H1 (cell line): ENCODE measurements around the gene UGT1A8.

Experiments used
- CHD1 ChIP-seq: IDR thresholded peaks from 2 replicates; pipeline ENCODE4 v1.6.1; 2012; ENCODE audit warnings: low read depth, low read length, improper control_type of control experiment
- CHD2 ChIP-seq: IDR thresholded peaks from 2 replicates; pipeline ENCODE4 v1.6.1; 2012; ENCODE audit warnings: low read length, improper control_type of control experiment
- EP300 ChIP-seq, 2 experiments: IDR thresholded peaks; 1 replicate in 1 of 2; 2 replicates in 1 of 2; pipeline ENCODE4 v1.6.1; 2011 to 2012; ENCODE audit warnings: low read depth in 2 of 2, low read length in 2 of 2, mild to moderate bottlenecking in 2 of 2, borderline replicate concordance in 1 of 2, inconsistent platforms in 1 of 2, moderate library complexity in 1 of 2
- JUN ChIP-seq: IDR thresholded peaks from 2 replicates; pipeline ENCODE4 v1.6.1; 2011; ENCODE audit warnings: low read depth, mild to moderate bottlenecking, improper control_type of control experiment, low read length
- JUND ChIP-seq: IDR thresholded peaks from 2 replicates; pipeline ENCODE4 v1.6.1; 2011; ENCODE audit warnings: mild to moderate bottlenecking, improper control_type of control experiment, low read length
- POLR2A ChIP-seq, 2 experiments: IDR thresholded peaks; 1 replicate in 1 of 2; 2 replicates in 1 of 2; pipeline ENCODE4 v1.6.1; 2011; ENCODE audit warnings: low read depth in 2 of 2, low read length in 2 of 2, mild to moderate bottlenecking in 2 of 2; ENCODE audit errors: control extremely low read depth in 1 of 2
- POLR2AphosphoS5 ChIP-seq: IDR thresholded peaks from 2 replicates; pipeline ENCODE4 v1.6.1; 2011; ENCODE audit warnings: low read depth, low read length
- POU5F1 ChIP-seq: IDR thresholded peaks from 2 replicates; pipeline ENCODE4 v1.6.1; 2011; ENCODE audit warnings: low read depth, mild to moderate bottlenecking, low read length, moderate library complexity
- RAD21 ChIP-seq, 2 experiments: IDR thresholded peaks in 1 of 2; conservative IDR thresholded peaks in 1 of 2; 2 replicates each; pipeline ENCODE4 v1.6.1; 2011; ENCODE audit warnings: low read depth in 2 of 2, low read length in 2 of 2, improper control_type of control experiment in 1 of 2, inconsistent platforms in 1 of 2, mild to moderate bottlenecking in 1 of 2, moderate library complexity in 1 of 2
- RXRA ChIP-seq: IDR thresholded peaks from 2 replicates; pipeline ENCODE4 v1.6.1; 2011; ENCODE audit warnings: low read depth, mild to moderate bottlenecking, low read length, moderate library complexity; ENCODE audit not compliant: insufficient read depth
- SUZ12 ChIP-seq: fragments of 200-600 bp; sonication (generic); IDR thresholded peaks from 2 replicates; pipeline ENCODE4 v1.6.1; 2012; ENCODE audit warnings: mild to moderate bottlenecking, inconsistent platforms, low read length, moderate library complexity, mixed read lengths
- TAF1 ChIP-seq: IDR thresholded peaks from 2 replicates; pipeline ENCODE4 v1.6.1; 2011; ENCODE audit warnings: mild to moderate bottlenecking, low read depth, low read length
- TCF12 ChIP-seq: IDR thresholded peaks from 2 replicates; pipeline ENCODE4 v1.6.1; 2011; ENCODE audit warnings: low read depth, mild to moderate bottlenecking, low read length
- TF ChIP-seq, protein P1 (sequence below), 3 experiments: IDR thresholded peaks; 1 replicate in 2 of 3; 2 replicates in 1 of 3; pipeline versions ENCODE4 v1.5.1 to v1.6.1; 2011; ENCODE audit warnings: low read length in 3 of 3, mild to moderate bottlenecking in 3 of 3, inconsistent platforms in 2 of 3, low read depth in 1 of 3, moderate library complexity in 1 of 3; ENCODE audit not compliant: insufficient read depth in 1 of 3; ENCODE audit errors: control extremely low read depth in 1 of 3

DNA sequence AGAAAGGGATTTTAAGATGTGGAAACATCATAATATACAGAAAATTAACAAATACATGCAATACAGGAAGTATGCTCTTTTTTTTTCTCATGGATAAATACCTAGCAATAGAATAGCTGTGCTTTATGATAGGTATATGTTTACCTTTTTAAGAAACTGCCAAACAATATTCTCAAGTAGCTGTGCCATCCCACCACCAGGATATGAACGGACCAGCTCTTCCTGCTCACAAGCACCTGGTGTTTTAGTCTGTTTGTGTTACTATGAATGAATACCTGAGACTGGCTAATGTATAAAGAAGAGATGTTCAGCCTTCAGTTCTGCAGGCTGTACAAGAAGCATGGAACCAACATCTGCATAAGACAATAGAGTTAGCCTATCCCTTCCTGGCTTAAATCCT, 19.9 kb upstream of the UGT1A8 start:
- TF ChIP-seq, protein P1, sequence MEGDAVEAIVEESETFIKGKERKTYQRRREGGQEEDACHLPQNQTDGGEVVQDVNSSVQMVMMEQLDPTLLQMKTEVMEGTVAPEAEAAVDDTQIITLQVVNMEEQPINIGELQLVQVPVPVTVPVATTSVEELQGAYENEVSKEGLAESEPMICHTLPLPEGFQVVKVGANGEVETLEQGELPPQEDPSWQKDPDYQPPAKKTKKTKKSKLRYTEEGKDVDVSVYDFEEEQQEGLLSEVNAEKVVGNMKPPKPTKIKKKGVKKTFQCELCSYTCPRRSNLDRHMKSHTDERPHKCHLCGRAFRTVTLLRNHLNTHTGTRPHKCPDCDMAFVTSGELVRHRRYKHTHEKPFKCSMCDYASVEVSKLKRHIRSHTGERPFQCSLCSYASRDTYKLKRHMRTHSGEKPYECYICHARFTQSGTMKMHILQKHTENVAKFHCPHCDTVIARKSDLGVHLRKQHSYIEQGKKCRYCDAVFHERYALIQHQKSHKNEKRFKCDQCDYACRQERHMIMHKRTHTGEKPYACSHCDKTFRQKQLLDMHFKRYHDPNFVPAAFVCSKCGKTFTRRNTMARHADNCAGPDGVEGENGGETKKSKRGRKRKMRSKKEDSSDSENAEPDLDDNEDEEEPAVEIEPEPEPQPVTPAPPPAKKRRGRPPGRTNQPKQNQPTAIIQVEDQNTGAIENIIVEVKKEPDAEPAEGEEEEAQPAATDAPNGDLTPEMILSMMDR (IDR thresholded peaks at IDR 0.05; ENCODE audit: control extremely low read depth in 1 of 3, insufficient read depth in 1 of 3, low read depth in 1 of 3, low read length in 3 of 3): no peak
- TF ChIP-seq CHD2 (no peak), POU5F1 (no peak), CHD1 (no peak), JUN (no peak), TCF12 (no peak), RAD21 (IDR thresholded peaks at IDR 0.05 in 1 of 2, conservative IDR thresholded peaks at IDR 0.05 in 1 of 2; ENCODE audit: low read depth in 2 of 2, low read length in 2 of 2) (no peak), EP300 (IDR thresholded peaks at IDR 0.05; ENCODE audit: borderline replicate concordance in 1 of 2, low read depth in 2 of 2, low read length in 2 of 2) (no peak), JUND (no peak), POLR2A (IDR thresholded peaks at IDR 0.05; ENCODE audit: control extremely low read depth in 1 of 2, low read depth in 2 of 2, low read length in 2 of 2) (no peak), POLR2AphosphoS5 (no peak), TAF1 (no peak), SUZ12 (no peak), RXRA (no peak)
